ENCODE data around the gene KRT26. TPM values are rescaled to one million over a fixed set of nuclear protein-coding genes. Genes with fewer than 3 reads are reported as not detected.

KRT26 gene
- polyA plus RNA-seq, 1 donor from 2014 or later = not detected

DNA sequence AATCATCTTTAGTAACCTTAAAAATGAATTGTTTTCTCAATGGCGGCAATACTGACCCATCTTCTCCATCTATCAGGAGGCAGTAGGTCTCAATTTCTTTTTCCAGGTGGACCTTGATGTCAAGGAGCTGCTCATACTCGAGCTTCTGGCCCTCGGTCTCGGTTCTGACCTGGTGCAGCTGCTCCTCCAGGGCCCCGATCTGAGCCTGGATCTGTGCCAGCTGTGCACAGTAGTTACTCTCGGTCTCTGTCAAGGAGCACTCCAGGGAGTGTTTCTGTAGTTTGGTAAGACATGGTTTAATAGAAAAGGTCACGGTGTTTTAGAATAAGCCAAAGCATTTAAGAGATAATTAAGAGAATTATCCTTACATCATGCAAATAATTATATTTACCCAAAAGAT, 5.5 kb upstream of the KRT26 start:
- Histone ChIP-seq H3K9me3 (ENCODE audit: low read length) (no peaks in the 10 kb centered on the region), H3F3A (ENCODE audit: insufficient read depth, low read length, poor library complexity, severe bottlenecking) (no peaks in the 10 kb centered on the region), H3K9ac (ENCODE audit: low read length) (no peak overlapping the region), H3K9me2 (ENCODE audit: insufficient read depth, low read length) (no peaks in the 10 kb centered on the region), H3K36me3 (ENCODE audit: insufficient read depth, low read length) (no peaks in the 10 kb centered on the region), H3K27me3 (ENCODE audit: insufficient read depth, low read depth, low read length) (no peaks in the 10 kb centered on the region), H3K4me3 (ENCODE audit: low read length) (no peak overlapping the region), H4K20me1 (ENCODE audit: insufficient read depth) (no peaks in the 10 kb centered on the region), H3K27ac (ENCODE audit: low read length) (no peak overlapping the region), H2AFZ (ENCODE audit: low read depth, low read length) (no peak overlapping the region), H3K4me2 (ENCODE audit: low read length) (no peak overlapping the region), H3K79me2 (replicated peaks; ENCODE audit: insufficient read depth, low read length) (no peaks in the 10 kb centered on the region)
- no peak for TF ChIP-seq POLR2AphosphoS5 (IDR thresholded peaks at IDR 0.05)
- TF ChIP-seq MXI1 (conservative IDR thresholded peaks at IDR 0.05; ENCODE audit: poor library complexity, severe bottlenecking) = no peak
- no peak for TF ChIP-seq TAF1 (IDR thresholded peaks at IDR 0.05; ENCODE audit: low read depth)
- TF ChIP-seq SMC3 (conservative IDR thresholded peaks at IDR 0.05; ENCODE audit: poor library complexity) = no peak
- TF ChIP-seq, protein P1, sequence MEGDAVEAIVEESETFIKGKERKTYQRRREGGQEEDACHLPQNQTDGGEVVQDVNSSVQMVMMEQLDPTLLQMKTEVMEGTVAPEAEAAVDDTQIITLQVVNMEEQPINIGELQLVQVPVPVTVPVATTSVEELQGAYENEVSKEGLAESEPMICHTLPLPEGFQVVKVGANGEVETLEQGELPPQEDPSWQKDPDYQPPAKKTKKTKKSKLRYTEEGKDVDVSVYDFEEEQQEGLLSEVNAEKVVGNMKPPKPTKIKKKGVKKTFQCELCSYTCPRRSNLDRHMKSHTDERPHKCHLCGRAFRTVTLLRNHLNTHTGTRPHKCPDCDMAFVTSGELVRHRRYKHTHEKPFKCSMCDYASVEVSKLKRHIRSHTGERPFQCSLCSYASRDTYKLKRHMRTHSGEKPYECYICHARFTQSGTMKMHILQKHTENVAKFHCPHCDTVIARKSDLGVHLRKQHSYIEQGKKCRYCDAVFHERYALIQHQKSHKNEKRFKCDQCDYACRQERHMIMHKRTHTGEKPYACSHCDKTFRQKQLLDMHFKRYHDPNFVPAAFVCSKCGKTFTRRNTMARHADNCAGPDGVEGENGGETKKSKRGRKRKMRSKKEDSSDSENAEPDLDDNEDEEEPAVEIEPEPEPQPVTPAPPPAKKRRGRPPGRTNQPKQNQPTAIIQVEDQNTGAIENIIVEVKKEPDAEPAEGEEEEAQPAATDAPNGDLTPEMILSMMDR (IDR thresholded peaks at IDR 0.05; ENCODE audit: poor library complexity, severe bottlenecking) = no peak
- no peak for TF ChIP-seq EZH2 (IDR thresholded peaks at IDR 0.05; ENCODE audit: borderline replicate concordance, insufficient read depth, low read length, poor library complexity, severe bottlenecking)
- TF ChIP-seq RAD21 (conservative IDR thresholded peaks at IDR 0.05) = no peak

DNA sequence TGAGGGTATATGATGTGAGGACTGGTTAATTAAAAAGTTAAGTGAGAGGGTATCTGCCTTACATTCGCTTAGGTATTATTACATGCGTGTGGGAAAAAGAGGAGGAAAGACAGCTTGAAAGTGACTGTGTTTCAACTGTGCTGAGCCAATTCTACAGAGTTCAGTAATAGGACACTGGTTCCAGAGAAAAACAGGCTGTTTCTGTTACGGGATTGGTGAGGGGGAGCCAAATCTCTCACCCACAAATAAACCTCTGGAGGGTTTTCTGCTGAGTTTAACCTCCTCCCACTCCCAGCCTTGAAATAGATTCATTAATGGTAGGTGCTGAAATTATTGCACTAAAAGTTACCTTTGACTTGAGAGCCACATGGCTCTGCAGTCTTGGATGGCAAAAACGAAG, 3.9 kb upstream of the KRT26 start:
- H3K4me3 ChIP-seq (ENCODE audit: low read length) = no peak overlapping the region
- TF ChIP-seq POLR2AphosphoS5 (IDR thresholded peaks at IDR 0.05) = no peak
- TF ChIP-seq TAF1 (IDR thresholded peaks at IDR 0.05; ENCODE audit: low read depth) = no peak
- no peak for TF ChIP-seq MXI1 (conservative IDR thresholded peaks at IDR 0.05; ENCODE audit: poor library complexity, severe bottlenecking)
- no peak for TF ChIP-seq EP300 (conservative IDR thresholded peaks at IDR 0.05; ENCODE audit: poor library complexity, severe bottlenecking)
- TF ChIP-seq EZH2 (IDR thresholded peaks at IDR 0.05; ENCODE audit: borderline replicate concordance, insufficient read depth, low read length, poor library complexity, severe bottlenecking) = no peak
- TF ChIP-seq RAD21 (conservative IDR thresholded peaks at IDR 0.05) = no peak
- TF ChIP-seq SMC3 (conservative IDR thresholded peaks at IDR 0.05; ENCODE audit: poor library complexity) = no peak
- TF ChIP-seq, protein P2, sequence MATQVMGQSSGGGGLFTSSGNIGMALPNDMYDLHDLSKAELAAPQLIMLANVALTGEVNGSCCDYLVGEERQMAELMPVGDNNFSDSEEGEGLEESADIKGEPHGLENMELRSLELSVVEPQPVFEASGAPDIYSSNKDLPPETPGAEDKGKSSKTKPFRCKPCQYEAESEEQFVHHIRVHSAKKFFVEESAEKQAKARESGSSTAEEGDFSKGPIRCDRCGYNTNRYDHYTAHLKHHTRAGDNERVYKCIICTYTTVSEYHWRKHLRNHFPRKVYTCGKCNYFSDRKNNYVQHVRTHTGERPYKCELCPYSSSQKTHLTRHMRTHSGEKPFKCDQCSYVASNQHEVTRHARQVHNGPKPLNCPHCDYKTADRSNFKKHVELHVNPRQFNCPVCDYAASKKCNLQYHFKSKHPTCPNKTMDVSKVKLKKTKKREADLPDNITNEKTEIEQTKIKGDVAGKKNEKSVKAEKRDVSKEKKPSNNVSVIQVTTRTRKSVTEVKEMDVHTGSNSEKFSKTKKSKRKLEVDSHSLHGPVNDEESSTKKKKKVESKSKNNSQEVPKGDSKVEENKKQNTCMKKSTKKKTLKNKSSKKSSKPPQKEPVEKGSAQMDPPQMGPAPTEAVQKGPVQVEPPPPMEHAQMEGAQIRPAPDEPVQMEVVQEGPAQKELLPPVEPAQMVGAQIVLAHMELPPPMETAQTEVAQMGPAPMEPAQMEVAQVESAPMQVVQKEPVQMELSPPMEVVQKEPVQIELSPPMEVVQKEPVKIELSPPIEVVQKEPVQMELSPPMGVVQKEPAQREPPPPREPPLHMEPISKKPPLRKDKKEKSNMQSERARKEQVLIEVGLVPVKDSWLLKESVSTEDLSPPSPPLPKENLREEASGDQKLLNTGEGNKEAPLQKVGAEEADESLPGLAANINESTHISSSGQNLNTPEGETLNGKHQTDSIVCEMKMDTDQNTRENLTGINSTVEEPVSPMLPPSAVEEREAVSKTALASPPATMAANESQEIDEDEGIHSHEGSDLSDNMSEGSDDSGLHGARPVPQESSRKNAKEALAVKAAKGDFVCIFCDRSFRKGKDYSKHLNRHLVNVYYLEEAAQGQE (IDR thresholded peaks at IDR 0.05; ENCODE audit: borderline replicate concordance) = no peak
- TF ChIP-seq, protein P1 (IDR thresholded peaks at IDR 0.05; ENCODE audit: poor library complexity, severe bottlenecking) = no peak

More for the DNA sequence above, 3.9 kb upstream of the KRT26 start:
- no peak overlapping the region for H2AFZ ChIP-seq (ENCODE audit: low read depth, low read length)
- no peaks in the 10 kb centered on the region for H3K9me3 ChIP-seq (ENCODE audit: low read length)
- no peaks in the 10 kb centered on the region for H3K27me3 ChIP-seq (ENCODE audit: insufficient read depth, low read depth, low read length)
- no peaks in the 10 kb centered on the region for H3K36me3 ChIP-seq (ENCODE audit: insufficient read depth, low read length)
- H4K20me1 ChIP-seq (ENCODE audit: insufficient read depth) = no peaks in the 10 kb centered on the region
- H3K27ac ChIP-seq (ENCODE audit: low read length) = no peak overlapping the region
- H3K4me2 ChIP-seq (ENCODE audit: low read length) = no peak overlapping the region
- no peaks in the 10 kb centered on the region for H3K79me2 ChIP-seq (replicated peaks; ENCODE audit: insufficient read depth, low read length)
- H3K9me2 ChIP-seq (ENCODE audit: insufficient read depth, low read length) = no peaks in the 10 kb centered on the region
- H3F3A ChIP-seq (ENCODE audit: insufficient read depth, low read length, poor library complexity, severe bottlenecking) = no peaks in the 10 kb centered on the region
- H3K9ac ChIP-seq (ENCODE audit: low read length) = no peak overlapping the region
